Hepatocyte (in vitro differentiated cells): ENCODE measurements around the gene CASS4. TPM values are rescaled to one million over a fixed set of nuclear protein-coding genes. Genes with fewer than 3 reads are reported as not detected.
A peak's percentile ranks its signal among the peaks of the same experiment; 100 is the strongest.

Experiments used
- DNase-seq: peaks from one replicate; pipeline ENCODE4 v3.0.0-alpha.2; 2016; ENCODE audit warnings: low spot score
- H2AFZ ChIP-seq: fragments of 200-600 bp; sonication (generic); 2 replicates; pipeline ENCODE4 v1.6.0; 2016; ENCODE audit warnings: antibody characterized with exemption, mild to moderate bottlenecking
- H3K27ac ChIP-seq: fragments of 200-600 bp; sonication (generic); 2 replicates; pipeline ENCODE4 v1.5.1; 2016; ENCODE audit warnings: mild to moderate bottlenecking
- H3K27me3 ChIP-seq: fragments of 200-600 bp; sonication (generic); 2 replicates; pipeline ENCODE4 v1.6.1; 2016
- H3K36me3 ChIP-seq: fragments of 200-600 bp; sonication (generic); replicated peaks from 2 replicates; pipeline ENCODE4 v1.5.1; 2016; ENCODE audit warnings: low read depth; ENCODE audit not compliant: insufficient read depth
- H3K4me1 ChIP-seq: fragments of 200-600 bp; sonication (generic); 2 replicates; pipeline ENCODE4 v1.5.1; 2016; ENCODE audit warnings: mild to moderate bottlenecking, moderate library complexity; ENCODE audit not compliant: insufficient read depth
- H3K4me2 ChIP-seq: fragments of 200-600 bp; sonication (generic); 2 replicates; pipeline ENCODE4 v1.6.0; 2016
- H3K4me3 ChIP-seq: fragments of 200-600 bp; sonication (generic); 2 replicates; pipeline ENCODE4 v1.5.1; 2016; ENCODE audit warnings: mild to moderate bottlenecking
- H3K79me2 ChIP-seq: fragments of 200-600 bp; sonication (generic); 2 replicates; pipeline ENCODE4 v1.6.0; 2017; ENCODE audit warnings: mild to moderate bottlenecking
- H3K9me2 ChIP-seq: fragments of 200-600 bp; sonication (generic); replicated peaks from 2 replicates; pipeline ENCODE4 v1.6.0; 2017; ENCODE audit warnings: mild to moderate bottlenecking; ENCODE audit not compliant: insufficient read depth
- H3K9me3 ChIP-seq: fragments of 200-600 bp; sonication (generic); 2 replicates; pipeline ENCODE4 v1.5.1; 2016; ENCODE audit warnings: low read depth, mild to moderate bottlenecking
- H4K20me1 ChIP-seq: fragments of 200-600 bp; sonication (generic); 2 replicates; pipeline ENCODE4 v1.6.0; 2016; ENCODE audit warnings: mild to moderate bottlenecking; ENCODE audit not compliant: insufficient read depth, poor library complexity, severe bottlenecking
- CTCF ChIP-seq: fragments of 200-600 bp; sonication (generic); IDR thresholded peaks from 2 replicates; pipeline ENCODE4 v1.5.1; 2016; ENCODE audit warnings: antibody characterized with exemption, mild to moderate bottlenecking; ENCODE audit not compliant: poor library complexity
- EZH2 ChIP-seq: fragments of 200-600 bp; sonication (generic); IDR thresholded peaks from 2 replicates; pipeline ENCODE4 v1.6.1; 2016; ENCODE audit warnings: antibody characterized with exemption, mild to moderate bottlenecking, borderline replicate concordance
- EZH2phosphoT487 ChIP-seq: fragments of 200-600 bp; sonication (generic); IDR thresholded peaks from one replicate; pipeline ENCODE4 v1.6.1; 2018; ENCODE audit warnings: antibody characterized with exemption, mild to moderate bottlenecking, low read depth, moderate library complexity; ENCODE audit not compliant: unreplicated experiment, severe bottlenecking
- WGBS: methylation state at CpG from one replicate; pipeline ENCODE4 v1.1.6; 2016; ENCODE audit warnings: low lambda C conversion rate; ENCODE audit errors: missing lambda C conversion rate; 5-methylcytosine and 5-hydroxymethylcytosine counted together
- polyA plus RNA-seq: library from polyadenylated mRNA; unstranded; fragments of >200 nt; fragmentation: Nextera tagmentation; extraction: Ambion mirVana; gene quantifications from 2 replicates; pipeline ENCODE4 v1.2.1, GENCODE V29; 2016
- total RNA-seq: library from RNA; depleted of rRNA; stranded (reverse); fragments of >200 nt; gene quantifications from 2 replicates; pipeline ENCODE4 v1.2.3, GENCODE V29; 2014

CASS4 gene
- total RNA-seq, result 0.13 TPM in 1 of 2 replicates, not detected in the other
- polyA plus RNA-seq, result 0.50 TPM in 1 of 2 replicates, not detected in the other

- no peak within 1 kb of the TSS for H2AFZ ChIP-seq
- 73% methylated on average over 10 of the region's 10 CpGs for WGBS
Measured at GRCh38 chr20:56411759-56412472, at the start of gene CASS4. Gene CASS4 (plus strand): TSS chr20:56412260. CDS start chr20:56412459, 199 bp downstream.

GRCh38 chr20:56362833-56363413 lies 49.1 kb upstream of the CASS4 start:
- Histone ChIP-seq H3K4me2 (no peak overlapping the region), H3K4me3 (no peak overlapping the region), H3K4me1 (peaks cover 13% of the 10 kb centered on the region), H2AFZ (no peak overlapping the region), H4K20me1 (peaks cover 3% of the 10 kb centered on the region), H3K27ac (no peak overlapping the region), H3K36me3 (no peaks in the 10 kb centered on the region), H3K27me3 (no peaks in the 10 kb centered on the region), H3K9me2 (no peaks in the 10 kb centered on the region), H3K9me3 (no peaks in the 10 kb centered on the region), H3K79me2 (peaks cover 25% of the 10 kb centered on the region)
- no peak for TF ChIP-seq EZH2phosphoT487
- no peak for TF ChIP-seq CTCF
- no peak for DNase-seq
- 60% methylated on average over 8 of the region's 8 CpGs for WGBS

More at GRCh38 chr20:56411759-56412472, at the start of gene CASS4:
- Histone ChIP-seq H3K27ac (peak within 1 kb of the TSS; percentile 49), H3K4me2 (peak within 1 kb of the TSS; percentile 54), H3K4me3 (no peak within 1 kb of the TSS), H3K79me2 (no peaks in the 10 kb centered on the region), H4K20me1 (no peaks in the 10 kb centered on the region), H3K4me1 (no peaks in the 10 kb centered on the region), H3K9me2 (no peaks in the 10 kb centered on the region), H3K9me3 (no peaks in the 10 kb centered on the region), H3K36me3 (no peaks in the 10 kb centered on the region), H3K27me3 (no peaks in the 10 kb centered on the region)
- no peak for TF ChIP-seq CTCF
- no peak for TF ChIP-seq EZH2phosphoT487
- no peak for TF ChIP-seq EZH2
- DNase-seq, result peak; percentile 26

GRCh38 chr20:56363491-56363890 lies 48.6 kb upstream of the CASS4 start:
- H2AFZ ChIP-seq, result no peak overlapping the region
- TF ChIP-seq CTCF (no peak), EZH2 (no peak), EZH2phosphoT487 (no peak)
- H4K20me1 ChIP-seq, result peaks cover 3% of the 10 kb centered on the region
- H3K36me3 ChIP-seq, result no peaks in the 10 kb centered on the region
- H3K4me1 ChIP-seq, result peaks cover 13% of the 10 kb centered on the region
- 93% methylated on average over 6 of the region's 6 CpGs for WGBS
- no peak overlapping the region for H3K4me3 ChIP-seq
- H3K9me2 ChIP-seq, result no peaks in the 10 kb centered on the region
- no peaks in the 10 kb centered on the region for H3K9me3 ChIP-seq
- no peaks in the 10 kb centered on the region for H3K27me3 ChIP-seq
- DNase-seq, result no peak
- peaks cover 25% of the 10 kb centered on the region for H3K79me2 ChIP-seq
- no peak overlapping the region for H3K27ac ChIP-seq
- no peak overlapping the region for H3K4me2 ChIP-seq
